HEK293T (cell line): ENCODE measurements around the gene TRIM75.

Experiments used
- CTBP1 ChIP-seq: fragments of 450-650 bp; IDR thresholded peaks from 2 replicates; pipeline ENCODE4 v1.6.1; 2016; ENCODE audit warnings: borderline replicate concordance
- ELF4 ChIP-seq: fragments of 450-650 bp; IDR thresholded peaks from 2 replicates; pipeline ENCODE4 v1.6.1; 2017; ENCODE audit warnings: antibody characterized with exemption
- FOXA1 ChIP-seq: fragments of 450-650 bp; IDR thresholded peaks from 2 replicates; pipeline ENCODE4 v1.6.1; 2016; ENCODE audit warnings: mild to moderate bottlenecking
- FOXM1 ChIP-seq: fragments of 450-650 bp; IDR thresholded peaks from 2 replicates; pipeline ENCODE4 v1.6.1; 2017; ENCODE audit warnings: mild to moderate bottlenecking, borderline replicate concordance
- HDGF ChIP-seq: fragments of 450-650 bp; IDR thresholded peaks from 2 replicates; pipeline ENCODE4 v1.6.1; 2017; ENCODE audit warnings: antibody characterized with exemption, borderline replicate concordance
- L3MBTL2 ChIP-seq: fragments of 450-650 bp; conservative IDR thresholded peaks from 2 replicates; pipeline ENCODE4 v1.6.1; 2016; ENCODE audit warnings: mild to moderate bottlenecking
- NFRKB ChIP-seq: fragments of 450-650 bp; IDR thresholded peaks from 2 replicates; pipeline ENCODE4 v1.6.1; 2016; ENCODE audit warnings: mild to moderate bottlenecking, moderate library complexity
- PKNOX1 ChIP-seq: fragments of 450-650 bp; IDR thresholded peaks from 2 replicates; pipeline ENCODE4 v1.6.1; 2016
- SP1 ChIP-seq: fragments of 450-650 bp; IDR thresholded peaks from 2 replicates; pipeline ENCODE4 v1.6.1; 2017
- SUZ12 ChIP-seq: fragments of 450-650 bp; IDR thresholded peaks from 2 replicates; pipeline ENCODE4 v1.6.1; 2016; ENCODE audit warnings: mild to moderate bottlenecking
- TARDBP ChIP-seq: fragments of 450-650 bp; IDR thresholded peaks from 2 replicates; pipeline ENCODE4 v1.6.1; 2016

- TF ChIP-seq TARDBP (no peak), PKNOX1 (no peak), HDGF (no peak), NFRKB (no peak), SP1 (no peak), CTBP1 (no peak), ELF4 (no peak), L3MBTL2 (no peak), SUZ12 (no peak), FOXA1 (no peak), FOXM1 (no peak)
Measured at GRCh38 chr4:165048170-165048569, 5.5 kb upstream of the TRIM75 start.
